ENCODE results near the gene PUS1. TPM values are rescaled to one million over a fixed set of nuclear protein-coding genes. Genes with fewer than 3 reads are reported as not detected.

Gene PUS1
- total RNA-seq, 5 donors from 2014 or later (not counting 1 experiment from before 2014, with no cell fraction given) = 27.8 to 71.4 (median 66.5) TPM

DNA sequence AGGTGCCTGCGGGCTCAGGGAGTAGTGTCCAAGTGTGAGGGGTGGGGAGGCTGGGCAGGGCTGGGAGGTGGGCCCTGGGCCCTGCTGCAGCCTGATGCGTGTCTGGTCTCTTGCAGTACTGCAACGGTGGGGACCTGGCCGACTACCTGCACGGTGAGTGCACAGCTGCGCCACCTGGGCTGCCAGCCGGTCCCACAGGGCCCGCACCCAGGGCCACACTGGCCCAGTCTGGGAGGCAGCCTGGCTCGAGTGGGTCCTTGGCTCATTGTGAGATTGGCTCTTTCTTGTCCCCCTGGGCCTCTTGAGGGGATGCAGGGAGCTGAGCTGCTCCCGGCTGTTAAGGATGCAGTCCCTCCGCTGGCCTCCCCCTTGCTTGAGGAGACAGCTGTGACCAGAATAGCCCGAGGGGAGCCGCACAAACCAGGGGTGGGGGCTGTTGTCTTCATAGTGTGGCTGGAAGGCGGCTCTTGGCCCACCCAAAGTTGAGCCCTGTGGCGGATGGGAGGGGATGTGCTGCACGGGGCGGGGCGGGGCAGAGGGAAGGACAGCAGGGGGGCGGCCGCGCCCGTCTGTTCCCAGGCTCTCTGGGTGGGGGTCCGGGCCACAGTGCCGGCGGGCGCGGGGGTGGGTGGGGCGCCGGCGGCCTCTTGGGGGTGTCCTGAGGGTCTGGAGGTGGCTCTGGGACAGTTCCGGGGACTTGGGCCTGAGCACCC is 21.5 kb upstream of the PUS1 start:
- no peak for ATAC-seq (replicated peaks in 1 of 4)
- whole genome bisulfite sequencing (ENCODE audit: insufficient coverage) = 95% methylated on average over 13 of the region's 31 CpGs
- Mint-ChIP-seq H3K9me3 (no peaks in the 10 kb centered on the region), H3K36me3 (peaks cover 7% of the 10 kb centered on the region), H3K27ac (no peak overlapping the region), H3K4me3 (no peak overlapping the region), H3K4me1 (peaks cover 8 to 19% (median 19%) of the 10 kb centered on the region in 3 donors), H3K27me3 (no peaks in the 10 kb centered on the region)
- H3K4me1 ChIP-seq (ENCODE audit: control insufficient read depth in 1 of 2, extremely low read depth in 1 of 2, insufficient read depth in 2 of 2, low read length in 2 of 2) = peaks cover 5 to 23% of the 10 kb centered on the region in 2 experiments
- H3K27me3 ChIP-seq (replicated peaks in 1 of 2; ENCODE audit: control insufficient read depth in 2 of 2, extremely low read depth in 1 of 2, insufficient read depth in 2 of 2, low read length in 1 of 2) = no peaks in the 10 kb centered on the region
- H3K27ac ChIP-seq (ENCODE audit: low read length) = no peak overlapping the region
- POLR2A ChIA-PET = no interaction called here
- no peak overlapping the region for H3K4me3 ChIP-seq (ENCODE audit: control insufficient read depth in 1 of 2, extremely low read depth in 1 of 2, low read length in 1 of 2)
- H3K36me3 ChIP-seq (ENCODE audit: control insufficient read depth in 2 of 2, extremely low read depth in 1 of 2, insufficient read depth in 1 of 2, low read length in 1 of 2) = peaks cover 36 to 38% of the 10 kb centered on the region in 2 donors
- no peaks in the 10 kb centered on the region for H3K9me3 ChIP-seq
- no peak for DNase-seq
- CTCF ChIA-PET = no interaction called here

DNA sequence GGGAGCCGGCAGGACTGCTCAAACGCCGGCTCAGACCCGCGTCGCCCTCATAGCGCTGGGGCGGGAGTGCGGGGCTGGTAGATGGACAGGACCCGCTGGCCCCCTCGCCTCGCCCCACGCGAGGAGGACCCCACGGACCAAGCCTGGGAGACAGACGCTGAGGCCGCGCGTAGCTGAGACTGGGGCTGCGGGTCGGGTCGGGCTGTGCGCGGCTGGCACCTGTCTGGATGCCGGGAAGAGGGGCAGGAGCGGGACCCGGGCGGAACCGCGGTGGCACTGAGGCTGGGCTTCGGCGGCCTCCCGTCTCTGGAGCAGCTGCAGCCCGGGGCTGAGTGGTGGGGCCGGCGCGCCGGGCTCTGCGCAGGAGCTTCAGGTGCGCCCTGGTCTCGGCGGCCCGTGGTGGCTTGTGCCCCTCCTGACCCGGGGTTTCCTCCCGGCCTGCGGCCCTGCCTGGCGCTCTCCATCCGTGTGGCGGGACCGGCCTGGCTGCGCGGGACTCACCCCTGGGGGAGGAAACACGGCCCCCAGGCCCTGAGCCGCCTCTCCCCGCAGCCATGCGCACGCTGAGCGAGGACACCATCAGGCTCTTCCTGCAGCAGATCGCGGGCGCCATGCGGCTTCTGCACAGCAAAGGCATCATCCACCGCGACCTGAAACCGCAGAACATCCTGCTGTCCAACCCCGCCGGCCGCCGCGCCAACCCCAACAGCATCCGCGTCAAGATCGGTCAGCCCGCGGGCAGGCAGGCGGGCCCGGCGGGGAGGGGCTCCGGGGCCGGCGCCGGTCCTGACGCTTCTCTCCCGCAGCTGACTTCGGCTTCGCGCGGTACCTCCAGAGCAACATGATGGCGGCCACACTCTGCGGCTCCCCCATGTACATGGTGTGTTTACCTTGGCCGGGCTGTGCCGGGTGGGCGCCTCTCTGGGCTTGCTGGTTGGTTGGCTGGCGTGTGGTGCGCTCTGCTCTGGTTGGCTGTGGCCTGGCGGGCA is 20.7 kb upstream of the PUS1 start:
- Mint-ChIP-seq H3K9me3 (no peaks in the 10 kb centered on the region), H3K36me3 (peaks cover 7% of the 10 kb centered on the region)

DNA sequence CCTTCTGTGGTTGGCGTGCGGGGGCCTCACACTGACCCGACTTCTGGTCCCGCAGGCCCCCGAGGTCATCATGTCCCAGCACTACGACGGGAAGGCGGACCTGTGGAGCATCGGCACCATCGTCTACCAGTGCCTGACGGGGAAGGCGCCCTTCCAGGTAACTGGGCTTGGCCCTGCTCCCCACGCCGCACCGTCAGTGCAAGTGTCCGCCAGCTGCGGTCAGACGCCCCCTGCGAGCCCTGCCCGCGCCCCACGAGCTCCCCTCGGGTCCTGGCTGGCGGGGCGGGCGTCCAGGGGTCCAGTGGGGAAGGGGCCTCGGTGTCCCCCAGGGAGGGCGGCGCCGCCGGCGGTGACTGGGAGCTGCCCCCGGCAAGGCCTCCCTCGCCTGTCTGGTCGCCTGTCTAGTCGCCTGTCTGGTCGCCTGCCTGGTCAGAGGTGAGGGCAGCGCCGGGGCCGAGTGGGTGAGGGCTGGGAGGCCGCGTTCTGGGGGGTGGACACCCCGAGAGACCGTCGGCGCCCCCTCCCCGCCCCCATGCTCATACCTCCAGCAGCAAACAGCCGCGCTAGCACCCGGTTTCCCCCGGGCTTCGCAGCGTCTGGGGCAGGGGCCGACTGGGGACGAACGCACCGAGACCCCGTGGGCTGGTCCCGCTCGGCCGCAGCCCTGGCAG is 19.9 kb upstream of the PUS1 start:
- Mint-ChIP-seq H3K27ac (no peak overlapping the region), H3K4me1 (peaks cover 8 to 12% (median 11%) of the 10 kb centered on the region in 3 donors), H3K9me3 (no peaks in the 10 kb centered on the region), H3K36me3 (peaks cover 7% of the 10 kb centered on the region), H3K27me3 (no peaks in the 10 kb centered on the region), H3K4me3 (no peak overlapping the region)
- Histone ChIP-seq H3K27me3 (replicated peaks in 1 of 2; ENCODE audit: control insufficient read depth in 2 of 2, extremely low read depth in 1 of 2, insufficient read depth in 2 of 2, low read length in 1 of 2) (no peaks in the 10 kb centered on the region), H3K36me3 (ENCODE audit: control insufficient read depth in 2 of 2, extremely low read depth in 1 of 2, insufficient read depth in 1 of 2, low read length in 1 of 2) (peaks cover 45 to 51% of the 10 kb centered on the region in 2 donors), H3K27ac (ENCODE audit: low read length) (no peak overlapping the region), H3K4me1 (ENCODE audit: control insufficient read depth in 1 of 2, extremely low read depth in 1 of 2, insufficient read depth in 2 of 2, low read length in 2 of 2) (peaks cover 5 to 17% of the 10 kb centered on the region in 2 experiments), H3K4me3 (ENCODE audit: control insufficient read depth in 1 of 2, extremely low read depth in 1 of 2, low read length in 1 of 2) (no peak overlapping the region), H3K9me3 (no peaks in the 10 kb centered on the region)
- ATAC-seq (replicated peaks in 1 of 4) (no peak), DNase-seq (no peak)
- 97% methylated on average over 55 of the region's 61 CpGs for WGBS (ENCODE audit: insufficient coverage)
- ChIA-PET POLR2A (no interaction called here), CTCF (no interaction called here)

More for the DNA sequence above, 20.7 kb upstream of the PUS1 start:
- peaks cover 5 to 23% of the 10 kb centered on the region in 2 experiments for H3K4me1 ChIP-seq (ENCODE audit: control insufficient read depth in 1 of 2, extremely low read depth in 1 of 2, insufficient read depth in 2 of 2, low read length in 2 of 2)
- Mint-ChIP-seq H3K27ac (no peak overlapping the region), H3K4me3 (no peak overlapping the region), H3K27me3 (no peaks in the 10 kb centered on the region), H3K4me1 (peaks cover 8 to 17% (median 17%) of the 10 kb centered on the region in 3 donors)
- no peaks in the 10 kb centered on the region for H3K9me3 ChIP-seq
- 98% methylated on average over 91 of the region's 96 CpGs for WGBS (ENCODE audit: insufficient coverage)
- H3K36me3 ChIP-seq (ENCODE audit: control insufficient read depth in 2 of 2, extremely low read depth in 1 of 2, insufficient read depth in 1 of 2, low read length in 1 of 2) = peaks cover 41 to 45% of the 10 kb centered on the region in 2 donors
- no peak for DNase-seq
- H3K4me3 ChIP-seq (ENCODE audit: control insufficient read depth in 1 of 2, extremely low read depth in 1 of 2, low read length in 1 of 2) = no peak overlapping the region
- POLR2A ChIA-PET = no interaction called here
- H3K27ac ChIP-seq (ENCODE audit: low read length) = no peak overlapping the region
- CTCF ChIA-PET = no interaction called here
- no peaks in the 10 kb centered on the region for H3K27me3 ChIP-seq (replicated peaks in 1 of 2; ENCODE audit: control insufficient read depth in 2 of 2, extremely low read depth in 1 of 2, insufficient read depth in 2 of 2, low read length in 1 of 2)
- ATAC-seq (replicated peaks in 1 of 4) = no peak

DNA sequence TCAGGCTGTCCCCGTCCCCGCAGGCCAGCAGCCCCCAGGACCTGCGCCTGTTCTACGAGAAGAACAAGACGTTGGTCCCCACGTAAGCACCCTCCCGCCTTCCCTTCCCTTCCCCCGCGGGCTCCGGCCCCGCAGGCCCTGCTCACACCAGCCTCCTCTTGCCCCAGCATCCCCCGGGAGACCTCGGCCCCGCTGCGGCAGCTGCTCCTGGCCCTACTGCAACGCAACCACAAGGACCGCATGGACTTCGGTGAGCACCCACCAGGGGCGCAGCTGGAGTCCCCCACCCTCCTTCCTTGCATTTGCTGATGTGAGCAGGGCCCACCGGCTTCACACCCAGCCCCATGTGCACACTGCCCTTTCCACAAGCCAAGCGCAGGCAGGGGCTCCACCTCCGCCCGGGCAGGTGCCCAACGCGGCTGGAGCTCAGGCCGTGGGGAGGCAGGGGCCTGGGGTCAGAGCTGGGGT is 19.3 kb upstream of the PUS1 start:
- POLR2A ChIA-PET = no interaction called here
- Histone ChIP-seq H3K9me3 (no peaks in the 10 kb centered on the region), H3K27me3 (replicated peaks in 1 of 2; ENCODE audit: control insufficient read depth in 2 of 2, extremely low read depth in 1 of 2, insufficient read depth in 2 of 2, low read length in 1 of 2) (no peaks in the 10 kb centered on the region), H3K27ac (ENCODE audit: low read length) (no peak overlapping the region), H3K4me3 (ENCODE audit: control insufficient read depth in 1 of 2, extremely low read depth in 1 of 2, low read length in 1 of 2) (no peak overlapping the region), H3K4me1 (ENCODE audit: control insufficient read depth in 1 of 2, extremely low read depth in 1 of 2, insufficient read depth in 2 of 2, low read length in 2 of 2) (peaks cover 3 to 11% of the 10 kb centered on the region in 2 experiments), H3K36me3 (ENCODE audit: control insufficient read depth in 2 of 2, extremely low read depth in 1 of 2, insufficient read depth in 1 of 2, low read length in 1 of 2) (peaks cover 47 to 57% of the 10 kb centered on the region in 2 donors)
- H3K36me3 Mint-ChIP-seq = peaks cover 7% of the 10 kb centered on the region
- CTCF ChIA-PET = no interaction called here
- H3K9me3 Mint-ChIP-seq = no peaks in the 10 kb centered on the region
- 98% methylated on average over 26 of the region's 26 CpGs for WGBS (ENCODE audit: insufficient coverage)
- no peak overlapping the region for H3K4me3 Mint-ChIP-seq
- no peak overlapping the region for H3K27ac Mint-ChIP-seq
- no peak for DNase-seq
- no peaks in the 10 kb centered on the region for H3K27me3 Mint-ChIP-seq
- ATAC-seq (replicated peaks in 1 of 4) = no peak
- H3K4me1 Mint-ChIP-seq = peaks cover 8 to 9% (median 8%) of the 10 kb centered on the region in 3 donors

DNA sequence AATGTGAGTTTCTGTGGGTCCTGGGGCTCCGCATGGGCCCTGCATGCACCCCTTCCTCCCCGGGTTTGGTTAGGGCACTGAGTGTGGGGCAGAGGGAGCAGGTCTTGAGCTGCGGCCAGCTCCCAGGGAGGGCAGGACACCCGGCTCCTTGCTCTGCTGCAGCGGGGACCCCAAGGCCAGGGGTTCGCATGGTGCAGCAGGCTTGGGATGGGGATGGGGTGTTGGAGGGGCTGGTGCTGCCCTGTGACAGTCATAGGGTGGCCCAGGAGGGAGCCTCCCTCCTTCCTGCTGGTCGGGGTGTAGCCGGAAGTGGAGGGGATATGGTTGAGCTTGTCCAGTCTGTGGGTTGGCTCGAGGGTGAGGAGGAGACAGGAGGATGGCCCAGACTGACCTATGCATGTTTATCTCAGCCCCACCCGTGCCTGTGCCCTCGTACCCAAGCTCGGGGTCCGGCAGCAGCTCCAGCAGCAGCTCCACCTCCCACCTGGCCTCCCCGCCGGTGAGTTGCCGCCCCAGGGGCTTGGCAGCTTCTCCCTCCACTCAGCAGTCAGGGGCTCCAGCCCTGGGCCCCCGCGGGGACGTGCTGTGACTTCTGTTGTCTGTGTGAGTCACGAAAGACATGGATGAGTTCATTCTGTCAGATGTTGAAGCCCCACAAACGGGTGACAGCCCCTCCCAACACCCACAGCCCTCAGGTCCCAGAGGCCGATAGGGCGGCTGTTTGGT is 18.6 kb upstream of the PUS1 start:
- H3K36me3 Mint-ChIP-seq = peaks cover 10% of the 10 kb centered on the region
- peaks cover 3% of the 10 kb centered on the region in 3 donors for H3K4me1 Mint-ChIP-seq
- no peaks in the 10 kb centered on the region for H3K27me3 Mint-ChIP-seq
- ChIA-PET POLR2A (interaction anchor here in 1 of 2 donors (0.5 kb wide), 1 partner anchor 44 kb away, joined by 3 read pairs; no protein-coding TSS in a partner anchor), CTCF (no interaction called here)
- no peak overlapping the region for H3K27ac ChIP-seq (ENCODE audit: low read length)
- H3K4me3 Mint-ChIP-seq = no peak overlapping the region
- H3K9me3 Mint-ChIP-seq = no peaks in the 10 kb centered on the region
- H3K4me3 ChIP-seq (ENCODE audit: control insufficient read depth in 1 of 2, extremely low read depth in 1 of 2, low read length in 1 of 2) = no peak overlapping the region
- WGBS (ENCODE audit: insufficient coverage) = 89% methylated on average over 21 of the region's 23 CpGs
- H3K4me1 ChIP-seq (ENCODE audit: control insufficient read depth in 1 of 2, extremely low read depth in 1 of 2, insufficient read depth in 2 of 2, low read length in 2 of 2) = peaks cover 0 to 4% of the 10 kb centered on the region in 2 experiments
- no peaks in the 10 kb centered on the region for H3K9me3 ChIP-seq
- H3K27ac Mint-ChIP-seq = no peak overlapping the region
- H3K27me3 ChIP-seq (replicated peaks in 1 of 2; ENCODE audit: control insufficient read depth in 2 of 2, extremely low read depth in 1 of 2, insufficient read depth in 2 of 2, low read length in 1 of 2) = no peaks in the 10 kb centered on the region
- peaks cover 50 to 64% of the 10 kb centered on the region in 2 donors for H3K36me3 ChIP-seq (ENCODE audit: control insufficient read depth in 2 of 2, extremely low read depth in 1 of 2, insufficient read depth in 1 of 2, low read length in 1 of 2)
- no peak for ATAC-seq (replicated peaks in 1 of 4)
- no peak for DNase-seq
